Spleen (tissue), 11 donors: ENCODE measurements around the gene DDR1. TPM values are rescaled to one million over a fixed set of nuclear protein-coding genes. Genes with fewer than 3 reads are reported as not detected.

Experiments
- DNase-seq: peaks from one replicate; pipeline ENCODE4 v3.0.0-alpha.2; 2020
- H3K27ac ChIP-seq, 8 donors: fragments of 200-600 bp; sonication (generic) in 7 of 8; 1 replicate in 4 of 8; 2 replicates in 4 of 8; pipeline versions ENCODE4 v1.5.0 to v1.8.0; 2016 to 2021; ENCODE audit warnings: inconsistent platforms in 4 of 8, mild to moderate bottlenecking in 4 of 8, moderate library complexity in 1 of 8
- H3K27me3 ChIP-seq, 7 donors: fragments of 200-600 bp; sonication (generic) in 6 of 7; replicated peaks in 1 of 7; 1 replicate in 4 of 7; 2 replicates in 3 of 7; pipeline versions ENCODE4 v1.5.0 to v1.8.0; 2016 to 2021; ENCODE audit warnings: inconsistent platforms in 3 of 7, mild to moderate bottlenecking in 1 of 7
- H3K36me3 ChIP-seq, 6 donors: fragments of 200-600 bp; sonication (generic) in 5 of 6; 1 replicate in 4 of 6; 2 replicates in 2 of 6; pipeline versions ENCODE4 v1.5.0 to v1.8.0; 2016 to 2021; ENCODE audit warnings: inconsistent platforms in 2 of 6
- H3K4me1 ChIP-seq, 6 donors: fragments of 200-600 bp; sonication (generic) in 5 of 6; 1 replicate in 3 of 6; 2 replicates in 3 of 6; pipeline versions ENCODE4 v1.5.0 to v1.8.0; 2016 to 2021; ENCODE audit warnings: inconsistent platforms in 3 of 6
- H3K4me3 ChIP-seq, 8 donors: fragments of 200-600 bp; sonication (generic) in 7 of 8; 1 replicate in 4 of 8; 2 replicates in 4 of 8; pipeline versions ENCODE4 v1.5.0 to v1.8.0; 2016 to 2021; ENCODE audit warnings: inconsistent platforms in 4 of 8, mild to moderate bottlenecking in 4 of 8, moderate library complexity in 2 of 8
- H3K9me3 ChIP-seq, 8 donors: fragments of 200-600 bp; sonication (generic) in 7 of 8; 1 replicate in 4 of 8; 2 replicates in 4 of 8; pipeline versions ENCODE4 v1.5.0 to v1.8.0; 2016 to 2021; ENCODE audit warnings: inconsistent platforms in 4 of 8
- POLR2A ChIP-seq, 3 donors: fragments of 450-650 bp; IDR thresholded peaks; one replicate each; pipeline ENCODE4 v1.5.1; 2017; ENCODE audit warnings: antibody characterized with exemption in 3 of 3, mild to moderate bottlenecking in 1 of 3
- POLR2AphosphoS5 ChIP-seq, 3 donors: sonication (generic); formaldehyde crosslinking; IDR thresholded peaks; one replicate each; pipeline ENCODE4 v1.5.1; 2017; ENCODE audit warnings: antibody characterized with exemption in 3 of 3
- WGBS, 5 donors: extraction: QIAGEN DNeasy Blood & Tissue Kit in 3 of 5; methylation state at CpG; one replicate each; pipeline versions ENCODE4 v1.1.5 to v1.1.7; 2013 to 2018; 5-methylcytosine and 5-hydroxymethylcytosine counted together
- intact Hi-C: fragments of 100-400 bp; cut with DNase I; formaldehyde crosslinking; loops from one replicate; pipeline ENCODE4 v1.15.0; 2023; ENCODE audit warnings: low total_unique reads
- polyA plus RNA-seq, 3 donors: library from polyadenylated mRNA; stranded (reverse); fragments of 200-250 nt; gene quantifications; one replicate each; pipeline ENCODE4 v1.2.1, GENCODE V29; 2013
- total RNA-seq, 7 donors: library from RNA; depleted of rRNA in 3 of 7; stranded (reverse); fragments of >200 nt in 3 of 7; fragmentation: NEBNext Ultra II Directional in 4 of 7; extraction: Animal tissue kit (Norgen Biotek cat#: 25700) in 4 of 7; gene quantifications; one replicate each; pipeline versions ENCODE4 v1.1.0 to v1.2.1, GENCODE V29; 2016 to 2021
- TF ChIP-seq, protein P1 (sequence below), 11 experiments: fragments of 200-600 bp in 7 of 11; fragments of 450-650 bp in 4 of 11; sonication (generic) in 4 of 11; IDR thresholded peaks in 8 of 11; conservative IDR thresholded peaks in 3 of 11; 1 replicate in 7 of 11; 2 replicates in 4 of 11; pipeline versions ENCODE4 v1.4.0 to v1.8.0; 2016 to 2021; ENCODE audit warnings: antibody characterized with exemption in 11 of 11, inconsistent platforms in 4 of 11, mild to moderate bottlenecking in 1 of 11
- donor health status: healthy with polysubstance abuse.
- donor health status: DM: no; HTN: no; CAD: no; lungs with moderate emphysema.
- donor health status: DM: no; HTN: no; CAD: no.
- donor health status: Bipolar disorder and iron deficiency.
- donor health status: healthy.
- donor health status: DM: no; HTN: no; CAD: no.
- donor health status: DM: yes; HTN: yes; CAD: no.

Gene DDR1
- total and polyA plus RNA-seq, 10 donors = 5.0 to 37.1 (median 17.4) TPM

DNA sequence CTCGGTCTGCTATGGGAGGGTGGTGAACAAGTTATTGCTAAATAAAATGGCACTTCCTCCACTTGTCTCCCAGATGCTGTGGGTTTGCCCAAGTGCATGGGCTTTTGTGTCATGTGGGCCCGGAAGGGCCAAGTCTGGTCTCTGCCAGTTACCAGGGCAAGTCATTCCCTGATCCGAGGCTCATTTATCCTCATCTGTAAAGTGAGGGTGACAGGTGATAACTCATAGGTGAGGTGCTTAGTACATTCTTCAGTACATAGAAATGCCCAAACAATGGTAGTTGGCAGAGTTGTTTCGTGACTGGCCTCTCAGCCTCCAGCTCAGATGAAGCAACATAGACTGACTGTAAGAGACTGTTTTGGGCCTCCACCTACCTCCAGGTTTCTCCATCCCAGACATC lies 54.4 kb downstream of the DDR1 start:
- Histone ChIP-seq H3K27me3 (peaks cover 0 to 58% (median 6%) of the 10 kb centered on the region in 7 donors), H3K4me1 (no peaks in the 10 kb centered on the region), H3K9me3 (no peaks in the 10 kb centered on the region), H3K27ac (no peak overlapping the region), H3K4me3 (no peak overlapping the region), H3K36me3 (no peaks in the 10 kb centered on the region)
- intact Hi-C loops = no loop called here
- WGBS, 5 donors = 51 to 71% (median 64%) methylated on average over 4 of the region's 4 CpGs
- no peak for DNase-seq
- TF ChIP-seq, protein P1, sequence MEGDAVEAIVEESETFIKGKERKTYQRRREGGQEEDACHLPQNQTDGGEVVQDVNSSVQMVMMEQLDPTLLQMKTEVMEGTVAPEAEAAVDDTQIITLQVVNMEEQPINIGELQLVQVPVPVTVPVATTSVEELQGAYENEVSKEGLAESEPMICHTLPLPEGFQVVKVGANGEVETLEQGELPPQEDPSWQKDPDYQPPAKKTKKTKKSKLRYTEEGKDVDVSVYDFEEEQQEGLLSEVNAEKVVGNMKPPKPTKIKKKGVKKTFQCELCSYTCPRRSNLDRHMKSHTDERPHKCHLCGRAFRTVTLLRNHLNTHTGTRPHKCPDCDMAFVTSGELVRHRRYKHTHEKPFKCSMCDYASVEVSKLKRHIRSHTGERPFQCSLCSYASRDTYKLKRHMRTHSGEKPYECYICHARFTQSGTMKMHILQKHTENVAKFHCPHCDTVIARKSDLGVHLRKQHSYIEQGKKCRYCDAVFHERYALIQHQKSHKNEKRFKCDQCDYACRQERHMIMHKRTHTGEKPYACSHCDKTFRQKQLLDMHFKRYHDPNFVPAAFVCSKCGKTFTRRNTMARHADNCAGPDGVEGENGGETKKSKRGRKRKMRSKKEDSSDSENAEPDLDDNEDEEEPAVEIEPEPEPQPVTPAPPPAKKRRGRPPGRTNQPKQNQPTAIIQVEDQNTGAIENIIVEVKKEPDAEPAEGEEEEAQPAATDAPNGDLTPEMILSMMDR (IDR thresholded peaks at IDR 0.05 in 8 of 11, conservative IDR thresholded peaks at IDR 0.05 in 3 of 11) = no peak
- no peak for TF ChIP-seq POLR2A (IDR thresholded peaks at IDR 0.05)
- TF ChIP-seq POLR2AphosphoS5 (IDR thresholded peaks at IDR 0.05) = no peak

DNA sequence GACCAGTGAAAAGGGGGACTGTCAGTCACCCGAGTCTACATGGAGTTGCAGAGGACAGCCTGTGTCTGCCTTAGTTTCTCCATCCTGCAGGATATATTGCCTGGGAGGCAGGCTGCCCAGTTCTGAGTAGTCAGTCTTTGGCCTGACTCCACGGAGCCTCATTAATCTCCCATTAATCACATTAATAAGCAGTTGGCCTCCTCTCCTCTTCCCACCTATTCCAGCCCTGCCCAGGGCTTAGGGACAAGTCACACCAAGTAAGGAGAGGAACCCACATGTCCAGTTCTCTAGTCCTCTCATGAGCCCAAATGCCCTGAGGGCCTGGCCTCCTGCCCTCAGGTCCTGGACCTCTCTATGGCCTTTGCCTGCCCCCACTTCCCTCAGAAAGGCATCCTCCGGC lies 55.2 kb downstream of the DDR1 start:
- TF ChIP-seq POLR2AphosphoS5 (IDR thresholded peaks at IDR 0.05) = no peak
- TF ChIP-seq, protein P1 (IDR thresholded peaks at IDR 0.05 in 8 of 11, conservative IDR thresholded peaks at IDR 0.05 in 3 of 11) = no peak
- TF ChIP-seq POLR2A (IDR thresholded peaks at IDR 0.05) = no peak
- 71 to 77% (median 75%) methylated on average over 3 of the region's 3 CpGs for WGBS, 5 donors
- Histone ChIP-seq H3K27me3 (peaks cover 0 to 66% (median 6%) of the 10 kb centered on the region in 7 donors), H3K4me1 (no peaks in the 10 kb centered on the region), H3K27ac (no peak overlapping the region), H3K4me3 (no peak overlapping the region), H3K36me3 (no peaks in the 10 kb centered on the region), H3K9me3 (no peaks in the 10 kb centered on the region)
- intact Hi-C loops = no loop called here
- DNase-seq = no peak

DNA sequence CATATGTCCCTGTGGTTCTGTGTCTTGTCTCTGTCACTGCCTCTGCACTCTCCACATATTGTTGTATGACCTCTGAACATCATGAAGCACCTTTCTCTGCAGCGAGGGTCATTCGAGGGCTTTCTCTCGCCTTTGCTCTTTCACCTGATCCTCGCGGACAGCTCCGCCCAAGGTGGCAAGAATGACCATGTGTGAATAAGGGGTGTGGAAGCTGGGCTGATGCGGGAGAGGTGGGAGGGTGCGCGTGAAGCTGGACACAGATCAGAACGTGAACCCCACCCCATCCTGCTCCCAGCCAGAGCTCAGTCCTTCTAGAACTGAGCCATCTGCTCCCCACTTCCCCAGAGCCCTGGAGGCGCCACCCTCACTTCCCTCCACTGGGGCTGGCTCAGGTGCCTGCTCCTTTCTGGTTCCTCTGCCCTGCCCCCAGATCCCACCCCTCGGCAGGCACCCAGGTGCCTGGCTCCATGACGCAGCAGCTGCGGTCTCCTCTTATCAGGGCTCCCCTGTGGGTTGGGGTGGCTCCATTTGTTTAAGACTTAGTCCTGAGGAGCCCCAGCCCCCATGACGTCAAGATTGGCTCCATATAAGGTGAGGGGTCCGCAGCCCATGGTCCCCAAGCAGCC lies 56.2 kb downstream of the DDR1 start, which contains the start of gene MUCL3:
MUCL3 (plus strand) TSS at position 613 of the 626 bp plus-strand sequence. CDS start 27 bp downstream, outside the sequence.
- intact Hi-C loops = no loop called here
- WGBS, 5 donors = 67 to 79% (median 71%) methylated on average over 15 to 16 of the region's 16 CpGs
- no peaks in the 10 kb centered on the region for H3K4me1 ChIP-seq
- no peaks in the 10 kb centered on the region for H3K9me3 ChIP-seq
- no peak within 1 kb of the TSS for H3K27ac ChIP-seq
- TF ChIP-seq POLR2AphosphoS5 (IDR thresholded peaks at IDR 0.05) (no peak), POLR2A (IDR thresholded peaks at IDR 0.05) (no peak)
- TF ChIP-seq, protein P1 (IDR thresholded peaks at IDR 0.05 in 8 of 11, conservative IDR thresholded peaks at IDR 0.05 in 3 of 11) = no peak
- H3K4me3 ChIP-seq = no peak within 1 kb of the TSS
- peaks cover 0 to 67% (median 6%) of the 10 kb centered on the region in 7 donors for H3K27me3 ChIP-seq
- DNase-seq = no peak
- no peaks in the 10 kb centered on the region for H3K36me3 ChIP-seq

DNA sequence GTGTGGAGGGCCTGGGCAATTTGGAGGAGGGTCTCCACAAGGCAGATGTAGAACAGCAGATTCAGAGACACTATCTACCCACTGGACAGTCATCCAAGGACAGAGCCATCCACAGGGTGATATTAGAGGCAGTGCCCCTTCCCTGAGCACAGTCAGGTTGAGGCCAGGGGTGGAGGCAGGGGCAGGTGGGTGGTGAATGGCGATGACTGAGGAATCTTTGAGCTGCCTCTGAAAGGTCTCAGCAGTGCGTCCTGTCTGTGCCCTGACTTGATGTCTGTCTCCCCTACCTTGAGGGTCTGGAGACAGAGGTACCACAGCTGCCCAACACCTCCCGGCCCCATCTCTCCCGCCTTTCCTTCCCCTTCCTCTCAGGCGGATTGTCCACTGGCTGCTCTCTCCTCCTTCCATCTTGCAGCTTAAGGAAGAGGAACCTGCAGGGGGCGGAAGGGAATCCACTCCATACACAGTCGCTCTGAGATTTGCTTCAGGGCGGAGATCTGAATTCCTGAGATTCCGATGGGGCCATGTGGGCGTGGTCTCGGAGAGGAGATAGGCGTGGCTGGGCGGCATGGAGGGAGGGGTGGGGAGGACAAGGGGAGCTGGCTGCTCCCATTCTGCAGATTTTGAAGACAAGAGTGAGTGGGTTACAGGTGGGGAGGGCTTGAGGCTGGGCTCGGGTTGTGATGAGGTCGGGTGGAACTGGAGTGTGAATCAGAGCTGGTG lies 58.2 kb downstream of the DDR1 start:
- Histone ChIP-seq H3K27me3 (peaks cover 0 to 67% (median 6%) of the 10 kb centered on the region in 7 donors), H3K4me1 (no peaks in the 10 kb centered on the region), H3K27ac (no peak overlapping the region), H3K36me3 (no peaks in the 10 kb centered on the region), H3K9me3 (no peaks in the 10 kb centered on the region), H3K4me3 (no peak overlapping the region)
- intact Hi-C loops = no loop called here
- no peak for TF ChIP-seq POLR2AphosphoS5 (IDR thresholded peaks at IDR 0.05)
- TF ChIP-seq, protein P1 (IDR thresholded peaks at IDR 0.05 in 8 of 11, conservative IDR thresholded peaks at IDR 0.05 in 3 of 11) = peak in 4 of 11 experiments; percentile 11 to 39 (median 27)
- 17 to 24% (median 18%) methylated on average over 14 to 15 of the region's 15 CpGs for WGBS, 5 donors
- DNase-seq = no peak
